ENCODE measurements around the gene KCP. TPM values are rescaled to one million over a fixed set of nuclear protein-coding genes. Genes with fewer than 3 reads are reported as not detected.

Gene KCP
- polyA plus RNA-seq, 1 of the 3 experiments (the other 2 are of a cell fraction) = not detected

GRCh38 chr7:128944487-128945236 is 34.2 kb upstream of the KCP start:
- WGBS (ENCODE audit: low lambda C conversion rate) = 81% methylated on average over 7 of the region's 7 CpGs
- TF ChIP-seq TAF1 (IDR thresholded peaks at IDR 0.05; ENCODE audit: borderline replicate concordance, low read depth, low read length) (no peak), FOXM1 (IDR thresholded peaks at IDR 0.05; ENCODE audit: low read depth) (no peak), NFIC (IDR thresholded peaks at IDR 0.05; ENCODE audit: borderline replicate concordance) (no peak), FOXJ3 (CRISPR knock-in tag; IDR thresholded peaks at IDR 0.05) (no peak), EP300 (IDR thresholded peaks at IDR 0.05; ENCODE audit: borderline replicate concordance in 1 of 2, low read depth in 1 of 2, low read length in 1 of 2) (no peak), YY1 (IDR thresholded peaks at IDR 0.05; ENCODE audit: low read depth) (no peak), NRF1 (IDR thresholded peaks at IDR 0.05; ENCODE audit: low read depth, low read length) (no peak), JUND (IDR thresholded peaks at IDR 0.05) (no peak), USF2 (IDR thresholded peaks at IDR 0.05; ENCODE audit: borderline replicate concordance, low read depth, low read length) (no peak), ELF1 (IDR thresholded peaks at IDR 0.05) (no peak), CTCF (IDR thresholded peaks at IDR 0.05) (no peak), SIN3A (IDR thresholded peaks at IDR 0.05; ENCODE audit: borderline replicate concordance, low read depth, low read length) (no peak), ZBTB33 (IDR thresholded peaks at IDR 0.05; ENCODE audit: borderline replicate concordance, low read depth) (no peak), REST (IDR thresholded peaks at IDR 0.05; ENCODE audit: low read depth, low read length) (no peak), PBX3 (IDR thresholded peaks at IDR 0.05) (no peak), EZH2phosphoT487 (IDR thresholded peaks at IDR 0.05; ENCODE audit: borderline replicate concordance, low read depth) (no peak), USF1 (IDR thresholded peaks at IDR 0.05; ENCODE audit: borderline replicate concordance, low read depth) (no peak), MEF2A (IDR thresholded peaks at IDR 0.05; ENCODE audit: borderline replicate concordance, low read depth) (no peak), IRF3 (IDR thresholded peaks at IDR 0.05; ENCODE audit: low read depth, low read length) (no peak), TCF12 (IDR thresholded peaks at IDR 0.05) (no peak)
- no peak overlapping the region for H3K4me2 ChIP-seq
- ChIA-PET CTCF (interaction anchor here (1.6 to 2.2 kb wide), 2 partner anchors 65 to 147 kb away, joined by 3 to 9 read pairs; no protein-coding TSS in a partner anchor), POLR2A (interaction anchor here (1.3 kb wide), 1 partner anchor 15 kb away, joined by 3 read pairs; no protein-coding TSS in a partner anchor)
- H3K79me2 ChIP-seq (ENCODE audit: insufficient read depth) = no peaks in the 10 kb centered on the region
- H3K27ac ChIP-seq (ENCODE audit: low read depth in 2 of 2, low read length in 1 of 2) = no peak overlapping the region
- H3K4me3 ChIP-seq (ENCODE audit: low read depth in 2 of 2, low read length in 1 of 2) = no peak overlapping the region
- peaks cover 0 to 13% of the 10 kb centered on the region in 2 experiments; a peak in 2 of 4 replicates for H3K4me1 ChIP-seq (ENCODE audit: control insufficient read depth in 1 of 2, insufficient read depth in 2 of 2, low read depth in 1 of 2, low read length in 1 of 2)
- H2AFZ ChIP-seq (ENCODE audit: low read depth) = no peak overlapping the region
- H3K9ac ChIP-seq = no peak overlapping the region
- no peaks in the 10 kb centered on the region for H3F3A ChIP-seq (replicated peaks; ENCODE audit: insufficient read depth)
- no peaks in the 10 kb centered on the region for H3K9me2 ChIP-seq
- H3K27me3 ChIP-seq (ENCODE audit: insufficient read depth) = no peaks in the 10 kb centered on the region
- DNase-seq = no peak
- no peaks in the 10 kb centered on the region for H3K9me3 ChIP-seq
- no peaks in the 10 kb centered on the region for H3K36me3 ChIP-seq (replicated peaks in 1 of 2; ENCODE audit: control insufficient read depth in 1 of 2, insufficient read depth in 2 of 2, low read length in 1 of 2)
- no peaks in the 10 kb centered on the region for H4K20me1 ChIP-seq (ENCODE audit: insufficient read depth)

Data from SK-N-SH (cell line).